ENCODE data around the gene PIP4K2A. TPM values are rescaled to one million over a fixed set of nuclear protein-coding genes. Genes with fewer than 3 reads are reported as not detected.
A peak's percentile ranks its signal among the peaks of the same experiment; 100 is the strongest.

PIP4K2A gene
- total RNA-seq, 6 experiments from 2014 or later: 8.1 to 27.6 (median 12.0) TPM

DNA sequence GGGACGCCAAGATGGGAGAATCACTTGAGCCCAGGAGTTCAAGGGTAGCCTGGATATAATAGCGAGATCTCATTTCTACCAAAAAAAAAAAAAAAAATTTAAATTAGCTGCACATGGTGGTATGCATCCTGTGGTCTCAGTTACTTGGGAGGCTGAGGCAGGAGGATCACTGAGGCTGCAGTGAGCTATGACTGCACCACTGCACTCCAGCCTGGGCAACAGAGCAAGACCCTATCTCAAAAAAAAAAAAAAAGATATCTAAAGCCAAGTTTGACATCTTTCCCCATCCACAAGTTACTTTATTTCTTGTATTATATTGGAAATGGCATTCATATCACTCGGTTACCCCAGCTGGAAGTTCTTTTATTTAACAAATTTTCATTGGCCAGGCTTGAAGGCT is 3.4 kb upstream of the PIP4K2A start:
- no peak for DNase-seq
- no peaks in the 10 kb centered on the region for H3K36me3 ChIP-seq
- no peak overlapping the region for H3K4me3 ChIP-seq
- no peak overlapping the region for H3K27ac ChIP-seq
- intact Hi-C loops (cut with DNase I): no loop called here
- TF ChIP-seq, protein P1, sequence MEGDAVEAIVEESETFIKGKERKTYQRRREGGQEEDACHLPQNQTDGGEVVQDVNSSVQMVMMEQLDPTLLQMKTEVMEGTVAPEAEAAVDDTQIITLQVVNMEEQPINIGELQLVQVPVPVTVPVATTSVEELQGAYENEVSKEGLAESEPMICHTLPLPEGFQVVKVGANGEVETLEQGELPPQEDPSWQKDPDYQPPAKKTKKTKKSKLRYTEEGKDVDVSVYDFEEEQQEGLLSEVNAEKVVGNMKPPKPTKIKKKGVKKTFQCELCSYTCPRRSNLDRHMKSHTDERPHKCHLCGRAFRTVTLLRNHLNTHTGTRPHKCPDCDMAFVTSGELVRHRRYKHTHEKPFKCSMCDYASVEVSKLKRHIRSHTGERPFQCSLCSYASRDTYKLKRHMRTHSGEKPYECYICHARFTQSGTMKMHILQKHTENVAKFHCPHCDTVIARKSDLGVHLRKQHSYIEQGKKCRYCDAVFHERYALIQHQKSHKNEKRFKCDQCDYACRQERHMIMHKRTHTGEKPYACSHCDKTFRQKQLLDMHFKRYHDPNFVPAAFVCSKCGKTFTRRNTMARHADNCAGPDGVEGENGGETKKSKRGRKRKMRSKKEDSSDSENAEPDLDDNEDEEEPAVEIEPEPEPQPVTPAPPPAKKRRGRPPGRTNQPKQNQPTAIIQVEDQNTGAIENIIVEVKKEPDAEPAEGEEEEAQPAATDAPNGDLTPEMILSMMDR (IDR thresholded peaks at IDR 0.05): no peak
- ATAC-seq: no peak
- H3K4me1 ChIP-seq: peaks cover 0 to 5% (median 0%) of the 10 kb centered on the region in 4 donors
- no peaks in the 10 kb centered on the region for H3K27me3 ChIP-seq
- 90% methylated on average over 3 of the region's 3 CpGs for WGBS (ENCODE audit: insufficient coverage, low coverage, low lambda C conversion rate, missing lambda C conversion rate)
- no peaks in the 10 kb centered on the region for H3K9me3 ChIP-seq

DNA sequence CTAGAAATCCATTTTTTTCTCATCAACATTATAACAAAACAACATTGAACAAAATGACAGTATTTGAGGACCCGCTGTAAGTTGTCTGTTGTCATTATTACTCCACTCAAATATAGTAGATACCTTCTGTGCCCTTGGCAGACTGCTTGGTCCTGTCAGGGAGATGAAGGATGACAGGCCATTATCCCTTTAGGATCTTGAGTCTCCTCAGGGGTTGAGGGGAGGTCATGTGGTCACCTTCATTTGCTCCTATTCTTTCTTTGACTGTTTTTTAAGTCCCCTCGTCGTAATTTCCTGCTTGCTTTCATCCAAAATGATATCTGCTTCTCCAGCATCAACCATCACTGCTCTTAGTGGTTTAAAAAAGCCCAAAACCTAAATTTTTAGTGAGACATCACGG is 2.6 kb upstream of the PIP4K2A start:
- ATAC-seq (no peak), DNase-seq (no peak)
- Histone ChIP-seq H3K36me3 (no peaks in the 10 kb centered on the region), H3K27ac (no peak overlapping the region), H3K27me3 (no peaks in the 10 kb centered on the region), H3K9me3 (no peaks in the 10 kb centered on the region), H3K4me1 (peaks cover 0 to 12% (median 3%) of the 10 kb centered on the region in 4 donors), H3K4me3 (no peak overlapping the region)
- 90% methylated on average over 4 of the region's 4 CpGs for WGBS (ENCODE audit: insufficient coverage, low coverage, low lambda C conversion rate, missing lambda C conversion rate)
- TF ChIP-seq, protein P1 (IDR thresholded peaks at IDR 0.05): no peak
- TF ChIP-seq POLR2A (IDR thresholded peaks at IDR 0.05): no peak
- intact Hi-C loops (cut with DNase I): no loop called here

DNA sequence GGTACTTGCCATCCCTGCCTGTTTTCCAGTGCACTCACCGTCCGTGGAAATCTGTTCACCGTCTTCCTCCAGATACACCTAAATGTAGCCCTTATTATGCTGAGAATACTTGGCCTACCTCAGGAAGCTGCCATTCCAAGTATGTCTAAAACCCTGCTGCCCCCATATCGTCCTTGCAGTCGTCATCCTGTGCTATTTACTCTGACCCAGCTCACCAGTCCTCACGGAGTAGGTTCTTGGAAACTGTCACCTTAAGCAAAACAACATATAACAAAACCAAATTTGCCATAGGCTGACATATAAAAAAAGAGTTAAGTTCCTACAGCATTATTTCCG is 880 bp upstream of the PIP4K2A start:
- intact Hi-C loops (cut with DNase I): no loop called here

DNA sequence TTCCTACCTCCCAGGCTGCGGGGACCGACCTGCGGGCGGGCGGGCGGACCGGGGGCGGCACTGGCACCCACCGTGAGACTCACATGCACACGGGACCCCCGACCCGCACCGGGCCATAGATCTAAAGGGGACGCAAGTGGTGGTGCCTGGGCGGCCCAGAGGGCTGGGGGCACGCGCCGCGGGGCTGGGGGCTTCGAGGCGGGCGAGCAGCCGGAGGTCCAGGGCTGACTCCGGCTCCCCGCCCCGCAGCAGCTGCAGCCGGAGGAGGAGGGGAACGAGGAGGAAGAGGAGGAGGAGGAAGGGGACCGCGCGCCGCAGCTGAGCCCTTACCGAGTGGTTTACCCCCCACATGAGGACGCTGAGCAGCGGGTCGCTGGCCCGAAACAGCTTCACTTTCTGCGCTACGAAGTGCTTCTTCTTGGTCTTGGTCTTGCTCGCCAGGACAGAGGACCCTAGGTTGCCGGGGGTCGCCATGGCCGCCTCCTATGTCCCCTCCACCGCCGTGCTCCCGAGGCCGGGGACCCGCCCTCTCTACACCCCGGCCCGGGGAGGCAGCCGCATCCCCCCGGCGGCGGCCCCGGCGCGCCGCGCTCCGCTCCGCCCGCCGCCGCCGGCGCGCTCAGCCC is 412 bp downstream of the PIP4K2A start:
- H3K27ac ChIP-seq: peak overlapping the region; percentile 74 to 93 (median 85)
- TF ChIP-seq POLR2A (IDR thresholded peaks at IDR 0.05): no peak
- TF ChIP-seq, protein P1 (IDR thresholded peaks at IDR 0.05): no peak
- H3K4me1 ChIP-seq: peaks cover 0 to 23% (median 8%) of the 10 kb centered on the region in 4 donors
- DNase-seq (peak; percentile 48 to 67 (median 62)), ATAC-seq (peak; percentile 9 to 33 (median 21))
- H3K9me3 ChIP-seq: no peaks in the 10 kb centered on the region
- intact Hi-C loops (cut with DNase I): no loop called here
- 3% methylated on average over 13 of the region's 67 CpGs for WGBS (ENCODE audit: insufficient coverage, low coverage, low lambda C conversion rate, missing lambda C conversion rate)
- no peaks in the 10 kb centered on the region for H3K36me3 ChIP-seq
- peak overlapping the region; percentile 74 to 93 (median 92) for H3K4me3 ChIP-seq
- no peaks in the 10 kb centered on the region for H3K27me3 ChIP-seq

More for the DNA sequence above, 880 bp upstream of the PIP4K2A start:
- ATAC-seq (no peak), DNase-seq (no peak)
- no peaks in the 10 kb centered on the region for H3K27me3 ChIP-seq
- no peak overlapping the region for H3K27ac ChIP-seq
- H3K9me3 ChIP-seq: no peaks in the 10 kb centered on the region
- 89% methylated on average over 7 of the region's 7 CpGs for WGBS (ENCODE audit: insufficient coverage, low coverage, low lambda C conversion rate, missing lambda C conversion rate)
- TF ChIP-seq POLR2A (IDR thresholded peaks at IDR 0.05): no peak
- TF ChIP-seq, protein P1 (IDR thresholded peaks at IDR 0.05): no peak
- H3K4me1 ChIP-seq: peaks cover 0 to 23% (median 8%) of the 10 kb centered on the region in 4 donors
- H3K36me3 ChIP-seq: no peaks in the 10 kb centered on the region
- no peak overlapping the region for H3K4me3 ChIP-seq
